Skeletal muscle cell (primary cell): ENCODE data around the gene WDR36.

ENCODE experiments used
- DNase-seq: peaks from one replicate; pipeline ENCODE4 v3.0.0-alpha.2; 2010; ENCODE audit warnings: low read depth
- H3K4me3 ChIP-seq: 2 replicates; pipeline ENCODE4 v1.5.1; 2011; ENCODE audit warnings: low read depth, mild to moderate bottlenecking, control low read depth, low read length, moderate library complexity

The WDR36 gene

GRCh38 chr5:111095982-111096381, 3.8 kb downstream of the WDR36 start:
- no peak for DNase-seq
- H3K4me3 ChIP-seq: no peak overlapping the region

GRCh38 chr5:111099058-111099778, 7.1 kb downstream of the WDR36 start:
- no peak overlapping the region for H3K4me3 ChIP-seq
- no peak for DNase-seq

- H3K4me3 ChIP-seq: no peak overlapping the region
Observed at GRCh38 chr5:111106320-111106948, 14.3 kb downstream of the WDR36 start.

GRCh38 chr5:111107371-111107770, 15.2 kb downstream of the WDR36 start:
- H3K4me3 ChIP-seq: no peak overlapping the region
- DNase-seq: no peak

More at GRCh38 chr5:111106320-111106948, 14.3 kb downstream of the WDR36 start:
- no peak for DNase-seq

- no peak overlapping the region for H3K4me3 ChIP-seq
- no peak for DNase-seq
Observed at GRCh38 chr5:111111956-111112355, 19.8 kb downstream of the WDR36 start.

- H3K4me3 ChIP-seq: no peak overlapping the region
- no peak for DNase-seq
Observed at GRCh38 chr5:111113678-111114077, 21.5 kb downstream of the WDR36 start.

GRCh38 chr5:111115229-111115628, 23.1 kb downstream of the WDR36 start:
- no peak for DNase-seq
- H3K4me3 ChIP-seq: no peak overlapping the region

GRCh38 chr5:111116550-111116949, 24.4 kb downstream of the WDR36 start:
- H3K4me3 ChIP-seq: no peak overlapping the region
- no peak for DNase-seq

- no peak overlapping the region for H3K4me3 ChIP-seq
- no peak for DNase-seq
Observed at GRCh38 chr5:111117136-111117535, 25.0 kb downstream of the WDR36 start.

- no peak for DNase-seq
- H3K4me3 ChIP-seq: no peak overlapping the region
Observed at GRCh38 chr5:111119221-111119620, 27.1 kb downstream of the WDR36 start.

- no peak overlapping the region for H3K4me3 ChIP-seq
- DNase-seq: no peak
Observed at GRCh38 chr5:111119856-111120255, 27.7 kb downstream of the WDR36 start.

- DNase-seq: no peak
- no peak overlapping the region for H3K4me3 ChIP-seq
Observed at GRCh38 chr5:111120911-111121310, 28.8 kb downstream of the WDR36 start.

- no peak for DNase-seq
- no peak overlapping the region for H3K4me3 ChIP-seq
Observed at GRCh38 chr5:111121926-111122325, 29.8 kb downstream of the WDR36 start.

- H3K4me3 ChIP-seq: no peak overlapping the region
- no peak for DNase-seq
Observed at GRCh38 chr5:111122398-111122797, 30.2 kb downstream of the WDR36 start.

GRCh38 chr5:111124793-111125192, 32.6 kb downstream of the WDR36 start:
- DNase-seq: no peak
- no peak overlapping the region for H3K4me3 ChIP-seq

GRCh38 chr5:111126896-111127295, 34.7 kb downstream of the WDR36 start:
- no peak for DNase-seq
- H3K4me3 ChIP-seq: no peak overlapping the region

GRCh38 chr5:111127453-111128195, 35.5 kb downstream of the WDR36 start:
- no peak overlapping the region for H3K4me3 ChIP-seq
- no peak for DNase-seq

- no peak overlapping the region for H3K4me3 ChIP-seq
- no peak for DNase-seq
Observed at GRCh38 chr5:111129938-111130337, 37.8 kb downstream of the WDR36 start.

GRCh38 chr5:111131356-111131755, 39.2 kb downstream of the WDR36 start:
- H3K4me3 ChIP-seq: no peak overlapping the region
- no peak for DNase-seq

GRCh38 chr5:111132076-111132475, 39.9 kb downstream of the WDR36 start:
- H3K4me3 ChIP-seq: no peak overlapping the region
- no peak for DNase-seq
